T1000 (cell line): ENCODE measurements around the gene IFIT5.
"Not testable (repeated sequence)": the region's sequence is repeated elsewhere in the genome, so short reads cannot be mapped to it uniquely, and the experiment has no call there.

Experiments
- DNase-seq: peaks from one replicate; lab custom pipeline; 2025; ENCODE audit warnings: mixed read lengths; lab: John Stamatoyannopoulos, UW

The IFIT5 gene

DNA sequence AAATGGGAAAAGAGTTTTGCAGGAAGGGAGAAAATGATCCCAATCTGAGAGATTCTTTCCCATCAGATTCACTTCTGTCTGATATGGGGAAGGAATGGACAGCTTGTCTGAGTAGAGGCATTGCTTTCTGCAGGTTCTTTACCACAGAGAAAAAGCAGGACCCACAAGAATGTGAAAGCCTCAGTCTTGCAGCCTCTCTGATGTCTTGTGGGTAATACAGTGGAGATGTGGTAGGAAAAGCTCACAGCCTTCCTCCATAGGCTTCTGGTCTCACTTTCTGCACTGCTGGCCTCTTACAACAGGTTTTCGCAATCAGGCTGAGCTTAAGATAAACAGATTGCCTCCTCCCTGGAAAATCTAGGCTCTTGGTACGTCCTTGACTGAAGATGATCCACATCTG is 21.4 kb upstream of the IFIT5 start:
- DNase-seq = no peak

DNA sequence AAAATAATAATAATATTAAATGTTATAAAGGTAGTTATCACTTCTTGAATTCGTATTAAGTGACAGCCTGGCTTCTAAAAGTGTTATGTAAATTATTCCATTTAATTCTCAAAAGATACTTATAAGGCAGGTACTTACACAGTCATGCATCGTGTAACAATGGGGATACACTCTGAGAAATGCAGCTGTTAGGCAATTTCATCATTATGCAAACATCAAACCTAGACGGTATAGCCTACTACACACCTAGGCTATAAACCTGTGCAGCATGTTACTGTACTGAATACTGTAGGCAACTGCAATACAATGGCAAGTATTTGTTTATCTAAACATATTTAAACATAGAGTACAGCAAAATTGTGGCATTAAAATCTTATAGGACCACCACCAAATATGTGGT is 20.5 kb upstream of the IFIT5 start:
- no peak for DNase-seq

DNA sequence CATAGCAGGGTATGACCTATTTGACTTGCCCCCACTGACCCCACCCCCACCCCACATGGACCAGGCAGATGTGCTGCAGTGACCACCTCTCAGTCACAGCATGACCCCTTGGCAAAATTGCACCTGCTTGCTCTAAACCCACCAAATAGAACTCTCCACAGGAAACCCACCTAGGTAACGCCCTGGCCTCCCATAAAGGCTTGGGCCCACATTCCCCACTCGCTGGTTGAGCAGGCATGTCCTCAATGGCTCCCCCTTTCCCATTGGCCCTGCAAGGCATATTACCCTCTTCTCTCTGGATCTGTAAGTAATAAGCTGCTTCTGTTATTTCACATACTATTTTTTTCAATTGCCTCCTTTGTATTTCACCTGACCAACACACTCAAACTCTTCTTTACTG is 19.2 kb upstream of the IFIT5 start:
- DNase-seq = no peak

DNA sequence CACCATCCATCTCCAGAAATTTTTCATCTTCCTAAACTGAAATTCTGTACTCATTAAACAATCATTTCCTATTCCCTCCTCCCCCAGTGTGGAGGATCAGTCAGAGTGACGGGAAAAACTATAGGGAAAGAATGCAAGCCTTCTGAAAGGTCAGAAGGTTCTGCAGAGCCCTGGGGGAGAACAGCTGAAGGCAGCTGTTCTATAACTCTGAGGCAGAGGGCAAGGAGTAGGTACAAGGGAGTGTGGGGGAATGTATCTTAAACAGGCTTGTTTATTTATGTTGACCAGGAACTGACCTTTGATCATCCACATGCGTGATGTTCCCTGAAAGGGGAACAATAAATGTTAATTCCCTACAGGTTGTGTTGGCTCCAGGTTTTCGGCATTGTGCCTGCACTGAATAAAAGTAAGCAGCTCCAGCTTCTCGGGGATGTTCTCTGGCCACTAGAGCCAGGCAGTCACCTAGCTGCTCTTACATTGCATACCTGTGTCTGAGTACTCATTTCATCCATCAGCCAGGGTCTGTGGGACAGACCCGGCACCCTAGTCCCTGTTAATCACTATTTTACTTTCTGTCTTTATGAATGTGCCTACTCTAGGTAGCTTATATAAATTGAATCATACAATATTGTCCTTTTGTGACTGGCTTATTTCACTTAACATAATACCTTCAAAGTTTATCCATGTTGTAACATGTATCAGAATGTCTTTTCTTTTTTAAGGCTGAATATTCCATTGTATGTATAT is 16.2 kb upstream of the IFIT5 start:
- DNase-seq = no peak

DNA sequence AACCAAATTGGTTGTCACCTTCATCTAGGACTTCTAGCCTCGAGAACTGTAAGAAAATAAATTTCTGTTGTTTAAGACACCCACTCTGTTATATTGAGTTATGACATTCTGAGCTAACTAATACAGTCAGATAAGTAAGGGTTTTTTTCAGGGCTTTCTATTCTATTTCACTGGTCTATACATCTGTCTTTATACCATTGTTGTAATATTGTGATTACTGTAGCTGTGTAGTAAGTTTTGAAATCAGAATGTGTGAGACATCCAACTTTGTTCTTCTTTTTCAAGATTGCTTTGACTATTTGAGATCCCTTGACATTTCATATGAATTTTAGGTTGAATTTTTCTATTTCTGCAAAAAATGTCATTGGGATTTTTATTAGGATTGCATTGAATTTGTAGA is 14.4 kb upstream of the IFIT5 start:
- DNase-seq = no peak

DNA sequence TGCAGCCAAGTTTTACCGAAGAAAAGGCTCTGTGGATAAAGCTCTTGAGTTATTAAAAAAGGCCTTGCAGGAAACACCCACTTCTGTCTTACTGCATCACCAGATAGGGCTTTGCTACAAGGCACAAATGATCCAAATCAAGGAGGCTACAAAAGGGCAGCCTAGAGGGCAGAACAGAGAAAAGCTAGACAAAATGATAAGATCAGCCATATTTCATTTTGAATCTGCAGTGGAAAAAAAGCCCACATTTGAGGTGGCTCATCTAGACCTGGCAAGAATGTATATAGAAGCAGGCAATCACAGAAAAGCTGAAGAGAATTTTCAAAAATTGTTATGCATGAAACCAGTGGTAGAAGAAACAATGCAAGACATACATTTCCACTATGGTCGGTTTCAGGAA is 11.3 kb upstream of the IFIT5 start:
- no peak for DNase-seq

DNA sequence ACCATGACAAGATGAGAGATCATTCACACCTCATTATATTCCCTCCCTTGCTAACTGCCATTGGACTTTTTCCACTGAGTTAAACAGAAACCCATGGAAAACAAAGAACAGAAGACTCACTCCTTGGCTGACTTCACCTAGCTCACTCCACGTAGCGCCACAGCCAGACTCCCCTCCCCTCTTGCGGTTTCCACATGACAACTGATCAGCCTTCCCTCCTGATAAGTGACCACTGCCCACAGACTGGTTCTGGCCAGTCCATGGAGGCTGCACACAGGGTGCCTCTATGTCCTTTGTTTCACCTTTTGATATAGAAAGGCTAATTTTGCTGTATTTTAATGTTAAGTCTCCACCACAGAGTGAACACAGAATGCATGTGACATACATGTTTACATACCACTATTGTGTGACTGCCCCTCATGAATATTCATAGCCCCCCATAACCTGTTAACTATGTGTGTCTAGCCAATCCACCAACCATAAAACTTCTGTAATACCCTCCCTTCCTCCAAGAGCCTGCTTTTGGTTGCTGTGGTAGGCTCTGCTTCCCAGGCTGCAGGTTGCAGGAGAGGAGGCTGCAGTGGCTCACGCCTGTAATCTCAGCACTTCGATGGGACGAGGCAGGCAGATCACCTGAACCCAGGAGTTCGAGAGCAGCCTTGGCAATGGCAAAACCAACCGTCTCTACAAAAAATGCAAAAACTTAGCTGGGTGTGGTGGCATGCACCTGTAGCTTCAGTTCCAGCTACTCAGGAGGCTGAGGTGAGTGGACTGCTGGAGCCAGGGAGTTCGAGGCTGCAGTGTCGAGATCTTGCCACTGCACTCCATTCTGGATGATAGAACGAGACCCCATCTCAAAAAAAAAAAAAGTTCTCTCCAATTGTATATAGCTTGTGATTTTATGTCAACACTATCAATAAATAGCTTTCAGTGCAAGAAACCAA is 10.0 kb upstream of the IFIT5 start:
- DNase-seq = no peak

DNA sequence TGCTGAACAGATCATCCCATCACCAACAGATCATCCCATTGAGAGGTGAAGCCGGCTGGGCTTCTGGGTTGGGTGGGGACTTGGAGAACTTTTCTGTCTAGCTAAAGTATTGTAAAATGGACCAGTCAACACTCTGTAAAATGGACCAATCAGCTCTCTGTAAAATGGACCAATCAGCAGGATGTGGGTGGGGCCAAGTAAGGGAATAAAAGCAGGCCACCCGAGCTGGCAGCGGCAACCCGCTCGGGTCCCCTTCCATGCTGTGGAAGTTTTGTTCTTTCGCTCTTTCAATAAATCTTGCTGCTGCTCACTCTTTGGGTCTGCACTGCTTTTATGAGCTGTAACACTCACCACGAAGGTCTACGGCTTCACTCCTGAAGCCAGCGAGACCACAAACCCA is 8.2 kb upstream of the IFIT5 start:
- DNase-seq = not testable (repeated sequence)

DNA sequence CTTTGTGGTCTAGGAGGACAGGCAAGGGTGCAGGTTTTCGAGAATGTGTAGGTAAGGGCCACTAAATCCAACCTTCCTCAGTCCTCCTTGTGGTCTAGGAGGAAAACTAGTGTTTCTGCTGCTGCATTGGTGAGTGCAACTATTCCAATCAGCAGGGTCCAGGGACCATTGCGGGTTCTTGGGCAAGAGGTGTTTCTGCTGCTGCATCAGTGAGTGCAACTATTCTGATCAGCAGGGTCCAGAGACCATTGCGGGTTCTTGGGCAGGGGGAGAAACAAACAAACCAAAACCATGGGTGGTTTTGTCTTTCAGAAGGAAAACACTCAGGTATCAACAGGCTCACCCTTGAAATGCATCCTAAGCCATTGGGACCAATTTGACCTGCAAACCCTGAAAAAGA is 6.6 kb upstream of the IFIT5 start:
- DNase-seq = not testable (repeated sequence)

DNA sequence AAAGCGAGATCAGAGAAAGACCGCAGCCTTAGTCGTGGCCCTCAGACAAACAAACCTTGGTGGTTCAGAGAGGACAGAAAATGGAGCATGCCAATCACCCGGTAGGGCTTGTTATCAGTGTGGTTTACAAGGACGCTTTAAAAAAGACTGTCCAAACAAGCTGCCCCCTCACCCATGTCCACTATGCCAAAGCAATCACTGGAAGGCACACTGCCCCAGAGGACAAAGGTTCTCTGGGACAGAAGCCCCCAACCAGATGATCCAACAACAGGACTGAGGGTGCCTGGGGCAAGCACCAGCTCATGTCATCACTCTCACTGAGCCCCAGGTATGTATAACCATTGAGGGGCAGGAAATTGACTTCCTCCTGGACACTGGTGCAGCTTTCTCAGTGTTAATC is 5.1 kb upstream of the IFIT5 start:
- not testable (repeated sequence) for DNase-seq

DNA sequence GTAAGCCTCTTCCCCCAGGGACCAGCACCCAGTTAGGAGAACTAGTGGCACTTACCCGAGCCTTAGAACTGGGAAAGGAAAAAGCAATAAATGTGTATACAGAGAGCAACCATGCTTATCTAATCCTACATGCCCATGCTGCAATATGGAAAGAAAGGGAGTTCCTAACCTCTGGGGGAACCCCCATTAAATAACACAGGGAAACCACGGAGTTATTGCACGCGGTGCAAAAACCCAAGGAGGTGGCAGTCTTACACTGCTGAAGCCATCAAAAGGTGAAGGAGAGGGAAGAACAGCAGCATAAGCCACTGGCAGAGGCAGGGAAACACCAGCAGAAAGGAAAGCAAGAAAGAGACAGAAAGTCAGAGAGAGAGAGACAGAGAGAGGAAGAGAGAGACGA is 3.8 kb upstream of the IFIT5 start:
- not testable (repeated sequence) for DNase-seq

DNA sequence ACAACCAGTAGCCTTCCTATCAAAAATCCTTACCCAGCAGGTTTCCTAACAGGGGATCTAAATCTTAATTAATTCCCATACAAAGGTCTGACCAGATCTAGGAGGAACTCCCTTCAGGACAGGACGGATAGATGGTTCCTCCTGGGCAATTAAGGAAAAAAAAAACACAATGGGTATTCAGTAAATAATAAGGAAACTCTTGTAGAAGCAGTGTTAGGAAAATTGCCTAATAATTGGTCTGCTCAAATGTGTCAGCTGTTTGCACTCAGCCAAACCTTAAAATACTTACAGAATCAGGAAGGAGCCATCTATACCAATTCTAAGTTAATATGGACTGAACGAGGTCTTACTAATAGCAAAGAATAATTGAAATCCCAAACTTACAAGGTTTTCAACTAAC is 3.2 kb upstream of the IFIT5 start:
- not testable (repeated sequence) for DNase-seq

DNA sequence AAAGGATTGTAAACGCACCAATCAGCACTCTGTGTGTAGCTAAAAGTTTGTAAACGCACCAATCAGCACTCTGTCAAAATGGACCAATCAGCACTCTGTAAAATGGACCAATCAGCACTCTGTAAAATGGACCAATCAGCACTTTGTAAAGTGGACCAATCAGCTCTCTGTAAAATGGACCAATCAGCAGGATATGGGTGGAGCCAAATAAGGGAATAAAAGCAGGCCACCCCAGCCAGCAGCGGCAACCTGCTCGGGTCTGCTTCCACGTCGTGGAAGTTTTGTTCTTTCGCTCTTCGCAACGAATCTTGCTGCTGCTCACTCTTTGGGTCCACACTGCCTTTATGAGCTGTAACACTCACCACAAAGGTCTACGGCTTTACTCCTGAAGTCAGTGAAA is 2.1 kb upstream of the IFIT5 start:
- peak; percentile 18 for DNase-seq

DNA sequence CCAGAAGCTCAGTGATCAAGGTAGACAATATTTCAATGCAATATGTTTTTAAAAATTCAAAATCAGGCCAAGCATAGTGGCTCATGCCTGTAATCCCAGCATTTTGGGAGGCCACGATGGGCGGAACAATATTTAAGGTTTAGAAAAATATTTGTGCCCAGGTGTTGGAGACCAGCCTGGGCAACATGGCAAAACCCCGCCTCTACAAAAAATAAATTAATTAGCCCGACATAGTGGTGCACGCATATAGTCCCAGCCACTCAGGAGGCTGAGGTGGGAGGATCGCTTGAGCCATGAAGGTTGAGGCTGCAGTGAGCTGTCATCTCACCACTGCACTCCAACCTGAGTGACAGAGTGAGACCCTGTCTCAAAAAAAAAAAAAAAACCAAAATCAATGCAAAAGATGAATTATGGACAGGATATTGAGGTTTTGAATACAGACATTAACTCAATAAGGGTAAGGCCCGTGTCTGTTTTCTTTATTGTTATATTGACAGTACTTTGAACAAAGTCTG is 913 bp upstream of the IFIT5 start:
- no peak for DNase-seq

DNA sequence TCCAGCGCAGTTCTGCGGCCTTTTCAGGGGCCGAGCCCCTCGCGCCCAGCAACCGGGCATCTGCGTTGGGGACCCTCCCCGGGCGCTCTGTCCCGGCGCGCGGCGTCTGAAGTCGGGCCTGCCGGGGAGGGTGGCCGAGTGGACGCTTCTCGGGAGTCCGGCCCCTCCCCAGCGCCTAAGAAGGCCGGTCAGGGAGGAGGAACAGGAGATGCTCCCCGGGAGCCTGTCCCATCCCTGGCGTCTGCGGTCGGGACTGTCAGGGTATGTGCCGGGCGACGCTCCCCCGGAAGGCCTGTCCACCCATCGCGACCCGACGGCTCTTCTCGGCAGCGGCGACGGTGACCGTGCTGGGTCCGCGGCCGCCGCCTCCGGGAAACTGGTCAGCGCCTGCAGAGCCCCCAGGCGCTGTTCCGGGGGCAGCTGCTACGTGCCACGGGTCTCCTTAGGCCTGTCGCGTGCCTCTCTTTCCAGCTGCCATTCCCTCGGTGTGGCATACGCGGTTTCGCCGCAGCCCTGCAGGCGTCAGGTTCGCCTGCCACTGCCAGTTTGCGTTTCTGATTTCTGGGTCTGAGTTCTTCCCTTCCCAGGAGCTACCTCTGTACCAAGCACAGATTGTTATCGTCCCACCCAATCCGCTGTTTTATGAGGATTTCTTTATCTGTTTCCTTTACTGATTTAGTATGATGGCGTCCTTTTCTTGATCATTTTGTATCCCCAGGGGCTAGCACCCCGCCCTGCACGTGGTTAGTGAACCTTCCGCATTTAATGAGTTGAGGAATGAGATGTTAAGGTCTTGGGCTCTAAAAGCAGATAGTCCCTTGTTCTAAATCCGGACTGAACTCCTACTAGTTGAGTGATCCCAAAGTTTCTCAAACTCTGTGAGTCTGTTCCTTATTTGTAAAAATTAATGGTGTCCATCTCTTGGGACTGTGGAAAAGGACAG is 782 bp downstream of the IFIT5 start:
- DNase-seq = peak; percentile 46

DNA sequence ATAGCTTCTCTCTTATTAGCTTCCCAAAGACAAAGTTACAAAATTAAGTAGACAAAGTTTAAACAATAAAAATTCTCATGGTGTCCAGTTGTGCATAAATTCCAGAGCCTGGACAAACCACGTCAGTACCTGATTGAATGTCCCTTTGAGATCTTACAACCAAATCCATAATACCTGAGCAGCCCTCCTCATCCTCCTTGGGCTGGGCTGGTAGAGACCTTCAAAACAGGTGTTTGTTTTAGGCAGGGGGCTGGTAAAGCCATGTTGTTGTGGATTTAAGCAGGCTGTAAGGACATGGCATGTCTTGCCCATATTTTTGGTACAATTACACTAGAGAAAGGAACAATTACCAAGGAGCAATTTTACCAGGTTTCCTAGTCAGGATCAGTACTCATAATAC is 2.1 kb downstream of the IFIT5 start:
- DNase-seq = no peak

DNA sequence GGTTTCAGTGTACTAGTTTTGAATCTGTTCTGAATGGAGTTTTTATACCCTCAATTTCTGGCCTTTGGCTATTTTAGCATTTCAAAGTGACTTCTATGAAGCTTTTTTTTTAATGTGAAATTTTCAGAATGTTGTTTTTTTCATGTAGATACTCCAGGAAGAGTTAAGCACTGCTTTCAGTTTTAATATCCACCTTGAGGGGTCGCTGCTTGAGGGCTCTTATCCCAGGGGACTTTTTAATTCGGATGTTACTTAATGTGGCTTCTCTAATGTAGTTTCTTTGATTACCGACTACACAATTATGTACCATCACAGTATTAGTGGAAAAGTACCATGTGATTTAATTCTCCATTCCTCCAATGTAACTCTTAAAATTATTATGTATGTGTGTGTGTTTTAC is 5.2 kb downstream of the IFIT5 start:
- DNase-seq = no peak

DNA sequence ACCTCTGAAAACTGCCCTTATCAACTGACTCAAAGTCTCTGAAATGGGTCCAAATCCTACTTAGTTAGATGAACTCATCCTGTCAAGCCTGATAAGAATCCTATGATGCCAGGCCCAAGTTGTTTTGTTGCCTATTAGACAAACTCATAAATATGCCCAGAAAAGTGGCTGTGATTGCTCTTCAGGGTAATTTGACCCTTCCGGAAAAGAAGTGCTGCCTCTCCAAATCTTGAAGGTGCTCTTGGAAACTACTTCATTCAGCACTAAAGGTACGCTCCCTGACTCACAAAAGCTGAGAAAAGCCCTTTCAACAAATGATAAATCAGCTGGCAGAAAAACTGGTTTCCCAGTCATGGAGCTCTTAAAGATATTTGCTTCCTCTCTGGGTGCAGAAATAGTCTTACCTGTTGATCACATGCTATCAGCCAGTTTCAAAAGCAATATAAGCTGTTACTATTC is 6.7 kb downstream of the IFIT5 start:
- no peak for DNase-seq

DNA sequence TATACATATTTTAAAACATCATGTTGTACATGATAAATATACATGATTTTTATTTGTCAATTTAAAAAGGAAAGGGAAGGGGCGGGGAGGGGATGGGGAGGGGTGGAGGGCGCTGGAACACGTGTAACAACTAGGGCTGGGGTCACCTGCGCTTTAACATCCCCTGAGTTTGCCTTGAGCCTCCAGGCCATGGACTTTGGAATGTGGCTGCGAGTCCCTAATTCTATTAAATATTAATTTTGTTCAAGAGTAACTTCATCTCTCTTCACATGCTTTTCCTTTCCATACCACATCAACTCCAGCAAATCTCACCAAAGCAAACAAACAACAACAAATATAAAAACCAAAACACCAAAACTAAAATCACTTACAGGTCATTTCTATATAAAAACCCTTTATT is 10.6 kb downstream of the IFIT5 start:
- no peak for DNase-seq

DNA sequence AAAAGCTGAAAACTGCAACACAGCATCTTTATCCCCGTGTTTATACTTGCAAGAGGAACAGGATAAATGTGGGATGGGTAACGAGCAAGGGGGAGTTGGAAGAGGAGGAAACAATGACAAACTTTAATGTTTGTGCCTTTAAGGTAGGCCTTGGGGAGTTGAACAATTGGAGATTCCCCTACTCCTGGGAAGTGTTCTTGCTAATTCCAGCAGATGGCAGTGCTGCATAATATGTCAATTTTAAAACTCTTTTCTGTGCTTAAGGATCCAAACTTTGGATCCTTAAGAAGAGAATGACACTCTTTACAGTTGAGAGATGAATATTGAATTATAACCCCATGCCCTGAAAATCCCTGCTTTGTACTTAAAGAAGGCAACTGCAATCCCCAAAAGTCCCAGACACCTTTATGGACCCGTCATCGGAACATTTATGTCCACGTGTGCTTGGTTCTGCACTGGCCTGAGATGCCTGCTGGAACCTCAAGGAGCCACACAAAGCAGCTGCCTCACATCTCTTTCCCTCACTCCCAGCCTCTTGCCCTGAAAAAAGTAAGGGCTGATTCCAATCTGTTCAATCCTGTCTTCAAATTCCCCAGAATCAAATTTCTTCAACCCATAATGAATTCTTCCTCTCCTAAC is 12.0 kb downstream of the IFIT5 start:
- DNase-seq = no peak

DNA sequence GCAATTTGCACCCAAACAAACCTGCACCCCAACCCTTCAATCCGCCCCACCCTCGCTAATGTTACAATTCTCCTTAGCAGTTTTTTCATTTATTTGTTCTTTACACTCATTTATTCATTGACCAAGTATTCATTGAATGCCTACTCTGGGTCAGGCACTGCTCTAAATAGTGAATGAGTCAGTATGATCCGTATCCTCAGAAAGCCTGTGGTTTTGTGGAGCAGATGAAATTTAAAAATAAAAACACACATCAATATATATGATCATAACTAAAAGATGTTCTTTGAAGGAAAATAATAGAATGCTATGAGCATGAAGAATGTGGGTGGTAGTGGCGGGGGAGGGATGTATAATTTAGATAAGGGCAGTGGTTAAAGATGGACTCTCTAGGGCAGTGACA is 13.3 kb downstream of the IFIT5 start:
- DNase-seq = no peak
